ENCODE measurements around the gene C3orf70.

Gene C3orf70

GRCh38 chr3:185029086-185029485 lies 123.8 kb downstream of the C3orf70 start:
- Histone ChIP-seq H3K79me1 (ENCODE audit: low read length) (no peaks in the 10 kb centered on the region), H3K9ac (ENCODE audit: low read length) (no peak overlapping the region), H2BK120ac (ENCODE audit: low read depth, low read length) (no peak overlapping the region), H3K27ac (ENCODE audit: low read depth, low read length) (no peak overlapping the region), H3K4me3 (ENCODE audit: low read length) (no peak overlapping the region), H3K36me3 (ENCODE audit: control insufficient read depth, insufficient read depth, low read length) (no peaks in the 10 kb centered on the region), H3K4ac (ENCODE audit: low read depth, low read length) (no peak overlapping the region), H3K23ac (ENCODE audit: low read length) (no peak overlapping the region), H2BK15ac (replicated peaks; ENCODE audit: low read depth) (no peak overlapping the region), H4K5ac (ENCODE audit: low read length) (no peak overlapping the region), H3K27me3 (ENCODE audit: insufficient read depth, low read length, poor library complexity) (no peaks in the 10 kb centered on the region), H4K8ac (ENCODE audit: low read depth, low read length) (no peak overlapping the region), H3K56ac (ENCODE audit: low read length) (no peak overlapping the region), H3K4me2 (ENCODE audit: low read length) (no peak overlapping the region), H3K4me1 (ENCODE audit: control insufficient read depth, low read depth, low read length) (no peaks in the 10 kb centered on the region), H2BK5ac (ENCODE audit: low read length) (no peak overlapping the region), H3K79me2 (ENCODE audit: control insufficient read depth, insufficient read depth, low read length) (no peaks in the 10 kb centered on the region), H3K18ac (ENCODE audit: low read length) (no peak overlapping the region), H2AK5ac (ENCODE audit: low read length) (no peak overlapping the region)
- DNase-seq: no peak
- no CpG with 5 or more reads among the region's 1 CpG for WGBS (ENCODE audit: extremely low coverage, insufficient coverage, low lambda C conversion rate)

- no peak overlapping the region for H2BK15ac ChIP-seq (replicated peaks; ENCODE audit: low read depth)
- no peak overlapping the region for H3K23ac ChIP-seq (ENCODE audit: low read length)
- no peak overlapping the region for H3K4me3 ChIP-seq (ENCODE audit: low read length)
- no peak for DNase-seq
- no peak overlapping the region for H3K4me2 ChIP-seq (ENCODE audit: low read length)
- H3K56ac ChIP-seq (ENCODE audit: low read length): no peak overlapping the region
- H3K79me2 ChIP-seq (ENCODE audit: control insufficient read depth, insufficient read depth, low read length): no peaks in the 10 kb centered on the region
- WGBS (ENCODE audit: extremely low coverage, insufficient coverage, low lambda C conversion rate): no CpG with 5 or more reads among the region's 3 CpGs
- no peak overlapping the region for H3K9ac ChIP-seq (ENCODE audit: low read length)
- no peaks in the 10 kb centered on the region for H3K27me3 ChIP-seq (ENCODE audit: insufficient read depth, low read length, poor library complexity)
- no peak overlapping the region for H3K4ac ChIP-seq (ENCODE audit: low read depth, low read length)
- no peaks in the 10 kb centered on the region for H3K36me3 ChIP-seq (ENCODE audit: control insufficient read depth, insufficient read depth, low read length)
- H4K5ac ChIP-seq (ENCODE audit: low read length): no peak overlapping the region
- no peak overlapping the region for H2AK5ac ChIP-seq (ENCODE audit: low read length)
- no peak overlapping the region for H2BK5ac ChIP-seq (ENCODE audit: low read length)
- H3K79me1 ChIP-seq (ENCODE audit: low read length): no peaks in the 10 kb centered on the region
- H3K18ac ChIP-seq (ENCODE audit: low read length): no peak overlapping the region
- no peak overlapping the region for H2BK120ac ChIP-seq (ENCODE audit: low read depth, low read length)
- no peak overlapping the region for H3K27ac ChIP-seq (ENCODE audit: low read depth, low read length)
- no peak overlapping the region for H4K8ac ChIP-seq (ENCODE audit: low read depth, low read length)
- H3K4me1 ChIP-seq (ENCODE audit: control insufficient read depth, low read depth, low read length): no peaks in the 10 kb centered on the region
Measured at GRCh38 chr3:185028121-185028520, 124.7 kb downstream of the C3orf70 start.

Measured in mesendoderm (in vitro differentiated cells).